HepG2 (cell line): ENCODE data around the gene C5orf15. TPM values are rescaled to one million over a fixed set of nuclear protein-coding genes. Genes with fewer than 3 reads are reported as not detected.

ENCODE experiments used
- ADNP ChIP-seq: sonication (generic); formaldehyde crosslinking; IDR thresholded peaks from 2 replicates; pipeline ENCODE4 v1.4.0; 2020; ENCODE audit warnings: missing genetic modification reagents
- CBX2 ChIP-seq, 2 experiments: fragments of 200-600 bp in 1 of 2; sonication (generic); formaldehyde crosslinking in 1 of 2; IDR thresholded peaks; 2 replicates each; pipeline versions ENCODE4 v1.7.0 to v1.8.1; 2018 to 2022; ENCODE audit warnings: low read depth in 2 of 2, low read length in 1 of 2, mild to moderate bottlenecking in 1 of 2, missing genetic modification reagents in 1 of 2
- ETV5 ChIP-seq: IDR thresholded peaks from 2 replicates; pipeline ENCODE4 v1.6.1; 2018; ENCODE audit warnings: missing biosample characterization, missing genetic modification reagents, inconsistent platforms, borderline replicate concordance
- FIP1L1 ChIP-seq: fragments of 200-400 bp; formaldehyde crosslinking; IDR thresholded peaks from 2 replicates; pipeline ENCODE4 v1.6.1; 2018; ENCODE audit warnings: low read depth, mild to moderate bottlenecking, low read length, moderate library complexity, borderline replicate concordance; ENCODE audit not compliant: insufficient read depth
- FOXK2 ChIP-seq: fragments of 450-650 bp; IDR thresholded peaks from 2 replicates; pipeline ENCODE4 v1.6.1; 2016
- HNF4G ChIP-seq, 2 experiments: sonication (generic) in 1 of 2; formaldehyde crosslinking in 1 of 2; IDR thresholded peaks; 2 replicates each; pipeline versions ENCODE4 v1.4.0 to v1.6.1; 2011 to 2020; ENCODE audit warnings: borderline replicate concordance in 2 of 2, low read depth in 2 of 2, mild to moderate bottlenecking in 2 of 2, low read length in 1 of 2, missing genetic modification reagents in 1 of 2, moderate library complexity in 1 of 2
- HNRNPLL ChIP-seq: fragments of 200-400 bp; formaldehyde crosslinking; IDR thresholded peaks from 2 replicates; pipeline ENCODE4 v1.6.1; 2017; ENCODE audit warnings: mild to moderate bottlenecking, low read depth, low read length; ENCODE audit not compliant: poor library complexity, severe bottlenecking
- KDM2A ChIP-seq: sonication (generic); formaldehyde crosslinking; IDR thresholded peaks from 2 replicates; pipeline ENCODE4 v1.4.0; 2020; ENCODE audit warnings: low read depth, missing genetic modification reagents, borderline replicate concordance
- KLF6 ChIP-seq: IDR thresholded peaks from 2 replicates; pipeline ENCODE4 v1.8.0; 2016; ENCODE audit warnings: missing biosample characterization, missing genetic modification reagents
- PCBP2 ChIP-seq: fragments of 200-400 bp; formaldehyde crosslinking; optimal IDR thresholded peaks from 2 replicates; pipeline ENCODE3; 2018; ENCODE audit warnings: low read length, low read depth; ENCODE audit not compliant: poor library complexity, severe bottlenecking
- PLSCR1 ChIP-seq: sonication (generic); formaldehyde crosslinking; IDR thresholded peaks from 2 replicates; pipeline ENCODE4 v1.5.0; 2020; ENCODE audit warnings: missing genetic modification reagents, mild to moderate bottlenecking, borderline replicate concordance
- RBAK ChIP-seq: sonication (generic); formaldehyde crosslinking; IDR thresholded peaks from 2 replicates; pipeline ENCODE4 v1.5.1; 2020; ENCODE audit warnings: mild to moderate bottlenecking, missing genetic modification reagents
- SP5 ChIP-seq: IDR thresholded peaks from 2 replicates; pipeline ENCODE4 v1.6.1; 2016; ENCODE audit warnings: low read depth, borderline replicate concordance
- THAP9 ChIP-seq: sonication (generic); formaldehyde crosslinking; IDR thresholded peaks from 2 replicates; pipeline ENCODE4; 2020; ENCODE audit warnings: missing genetic modification reagents, mild to moderate bottlenecking, borderline replicate concordance
- ZBTB7A ChIP-seq: sonication (generic); formaldehyde crosslinking; IDR thresholded peaks from 2 replicates; pipeline ENCODE4 v1.8.0; 2022; ENCODE audit warnings: mild to moderate bottlenecking, missing genetic modification reagents
- ZFP36 ChIP-seq: fragments of 150-350 bp; IDR thresholded peaks from 2 replicates; pipeline ENCODE4 v1.6.1; 2018; ENCODE audit warnings: borderline replicate concordance, low read length, low read depth; ENCODE audit not compliant: partially characterized antibody
- ZNF143 ChIP-seq: sonication (generic); formaldehyde crosslinking; IDR thresholded peaks from 2 replicates; pipeline ENCODE4 v1.4.0; 2020; ENCODE audit warnings: missing genetic modification reagents
- ZNF639 ChIP-seq: conservative IDR thresholded peaks from 2 replicates; pipeline ENCODE4 v1.6.1; 2018; ENCODE audit warnings: missing genetic modification reagents
- ZNF672 ChIP-seq: sonication (generic); formaldehyde crosslinking; IDR thresholded peaks from 2 replicates; pipeline ENCODE4 v1.8.1; 2022; ENCODE audit warnings: missing genetic modification reagents
- ZNF704 ChIP-seq: sonication (generic); formaldehyde crosslinking; IDR thresholded peaks from 2 replicates; pipeline ENCODE4 v1.8.1; 2023; ENCODE audit warnings: mild to moderate bottlenecking, inconsistent platforms, moderate library complexity, missing genetic modification reagents, borderline replicate concordance
- polyA plus RNA-seq, 8 experiments: library from polyadenylated mRNA; depleted of rRNA in 3 of 8; stranded (reverse) in 7 of 8; unstranded in 1 of 8; fragments of >200 nt; fragmentation: Illumina TruSeq in 4 of 8; extraction: Trizol in 4 of 8; gene quantifications; 2 replicates each; pipeline versions ENCODE4 v1.2.1 to v1.2.3, GENCODE V29; 2011 to 2016; ENCODE audit warnings: low read depth in 4 of 8, missing spikeins in 1 of 8, mixed read lengths in 1 of 8; ENCODE audit not compliant: insufficient read depth in 1 of 8
- total RNA-seq, 5 experiments: library from RNA; depleted of rRNA; stranded (reverse); fragments of >200 nt; fragmentation: Illumina TruSeq; extraction: Trizol; gene quantifications; 2 replicates each; pipeline ENCODE4 v1.2.3, GENCODE V29; 2016; ENCODE audit warnings: low read depth in 1 of 5

Gene C5orf15
- total and polyA plus RNA-seq, 2 of the 13 experiments (the other 11 are each of a cell fraction or from before 2014, with no cell fraction given): 58.5 to 82.7 TPM

- TF ChIP-seq CBX2 (IDR thresholded peaks at IDR 0.05; ENCODE audit: low read depth, low read length) (no peak), CBX2 (CRISPR knock-in tag; IDR thresholded peaks at IDR 0.05; ENCODE audit: low read depth) (no peak), PCBP2 (no peak), SP5 (0 out of 2 replicates have a peak, but pooled peaks have one; percentile 13), PLSCR1 (CRISPR knock-in tag) (no peak), FIP1L1 (0 out of 2 replicates have a peak, but pooled peaks have one; percentile 24), ETV5 (CRISPR knock-in tag) (no peak; the same call in 1 of the 2 replicates), HNRNPLL (no peak), KDM2A (CRISPR knock-in tag) (no peak), ZNF704 (CRISPR knock-in tag) (no peak), ZFP36 (no peak), KLF6 (CRISPR knock-in tag) (no peak; the same call in 1 of the 2 replicates), FOXK2 (0 out of 2 replicates have a peak, but pooled peaks have one; percentile 11), ADNP (CRISPR knock-in tag) (no peak), ZBTB7A (no peak), HNF4G (IDR thresholded peaks at IDR 0.05; ENCODE audit: borderline replicate concordance, low read depth, low read length) (peak; percentile 89), HNF4G (CRISPR knock-in tag; IDR thresholded peaks at IDR 0.05; ENCODE audit: borderline replicate concordance, low read depth) (0 out of 2 replicates have a peak, but pooled peaks have one; percentile 50), THAP9 (CRISPR knock-in tag) (no peak), RBAK (CRISPR knock-in tag) (no peak), ZNF639 (CRISPR knock-in tag) (0 out of 2 replicates have a peak, but pooled peaks have one; percentile 34), ZNF143 (CRISPR knock-in tag) (peak; percentile 60; the same call in 1 of the 2 replicates), ZNF672 (CRISPR knock-in tag) (no peak)
Measured at GRCh38 chr5:133969654-133970324, 1.4 kb upstream of the C5orf15 start (continued).
